PFSK-1 (cell line): Measurements from ENCODE around the gene LAMA3.

Experiments
- POLR2AphosphoS5 ChIP-seq: IDR thresholded peaks from 2 replicates; pipeline ENCODE4 v1.6.1; 2012; ENCODE audit warnings: low read depth, mild to moderate bottlenecking, control low read depth, low read length, moderate library complexity
- SIN3A ChIP-seq: IDR thresholded peaks from 2 replicates; pipeline ENCODE4 v1.6.1; 2012; ENCODE audit warnings: mild to moderate bottlenecking, low read length, moderate library complexity, borderline replicate concordance; ENCODE audit not compliant: insufficient read depth

GRCh38 chr18:23828426-23828825 lies 139.2 kb downstream of the LAMA3 start:
- TF ChIP-seq POLR2AphosphoS5: no peak
- no peak for TF ChIP-seq SIN3A
